Adrenal gland (tissue), 5 donors: ENCODE data around the gene APOC3.

Experiments used
- POLR2A ChIP-seq, 2 donors: fragments of 450-650 bp; IDR thresholded peaks; one replicate each; pipeline ENCODE4 v1.6.1; 2017; ENCODE audit warnings: antibody characterized with exemption in 2 of 2, mild to moderate bottlenecking in 2 of 2, moderate library complexity in 1 of 2
- TF ChIP-seq, protein P1 (sequence below), 6 experiments: fragments of 450-650 bp in 4 of 6; fragments of 200-600 bp in 2 of 6; sonication (generic) in 1 of 6; IDR thresholded peaks; 1 replicate in 5 of 6; 2 replicates in 1 of 6; pipeline versions ENCODE4 v1.5.1 to v1.8.0; 2016 to 2021; ENCODE audit warnings: antibody characterized with exemption in 6 of 6, mild to moderate bottlenecking in 2 of 6, moderate library complexity in 1 of 6
- donor health status: DM: no; HTN: no; CAD: no.

DNA sequence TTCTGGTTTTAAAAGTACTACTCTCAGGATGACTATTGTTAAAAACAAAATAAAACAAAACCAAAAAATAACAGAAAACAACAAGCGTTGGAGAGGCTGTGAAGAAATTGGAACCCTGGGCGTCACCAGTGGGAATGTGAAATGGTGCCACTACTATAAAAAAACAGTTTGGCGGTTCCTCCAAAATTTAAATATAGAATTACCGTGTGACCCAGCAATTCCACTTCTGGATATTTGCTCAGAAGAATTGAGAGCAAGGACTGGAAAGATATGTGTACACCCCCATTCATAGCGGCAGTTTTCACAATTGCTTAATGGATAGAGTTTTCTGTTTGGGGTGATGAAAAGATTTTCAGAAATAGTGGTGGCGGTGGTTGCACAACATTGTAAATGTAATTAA, 15.2 kb upstream of the APOC3 start:
- TF ChIP-seq POLR2A (IDR thresholded peaks at IDR 0.05), result no peak
- TF ChIP-seq, protein P1, sequence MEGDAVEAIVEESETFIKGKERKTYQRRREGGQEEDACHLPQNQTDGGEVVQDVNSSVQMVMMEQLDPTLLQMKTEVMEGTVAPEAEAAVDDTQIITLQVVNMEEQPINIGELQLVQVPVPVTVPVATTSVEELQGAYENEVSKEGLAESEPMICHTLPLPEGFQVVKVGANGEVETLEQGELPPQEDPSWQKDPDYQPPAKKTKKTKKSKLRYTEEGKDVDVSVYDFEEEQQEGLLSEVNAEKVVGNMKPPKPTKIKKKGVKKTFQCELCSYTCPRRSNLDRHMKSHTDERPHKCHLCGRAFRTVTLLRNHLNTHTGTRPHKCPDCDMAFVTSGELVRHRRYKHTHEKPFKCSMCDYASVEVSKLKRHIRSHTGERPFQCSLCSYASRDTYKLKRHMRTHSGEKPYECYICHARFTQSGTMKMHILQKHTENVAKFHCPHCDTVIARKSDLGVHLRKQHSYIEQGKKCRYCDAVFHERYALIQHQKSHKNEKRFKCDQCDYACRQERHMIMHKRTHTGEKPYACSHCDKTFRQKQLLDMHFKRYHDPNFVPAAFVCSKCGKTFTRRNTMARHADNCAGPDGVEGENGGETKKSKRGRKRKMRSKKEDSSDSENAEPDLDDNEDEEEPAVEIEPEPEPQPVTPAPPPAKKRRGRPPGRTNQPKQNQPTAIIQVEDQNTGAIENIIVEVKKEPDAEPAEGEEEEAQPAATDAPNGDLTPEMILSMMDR (IDR thresholded peaks at IDR 0.05), result no peak
